Spinal cord (tissue), 10 donors: ENCODE measurements around the gene FXYD6. TPM values are rescaled to one million over a fixed set of nuclear protein-coding genes. Genes with fewer than 3 reads are reported as not detected.

Experiments used
- DNase-seq, 6 donors: peaks; one replicate each; pipeline versions ENCODE4 v3.0.0 to v3.0.0-alpha.2; 2013 to 2015; ENCODE audit warnings: low spot score in 6 of 6, low read depth in 4 of 6
- H3K27ac ChIP-seq: one replicate; pipeline ENCODE4 v1.5.1; 2013; ENCODE audit warnings: low read depth, low read length, control low read depth
- H3K27me3 ChIP-seq: one replicate; pipeline ENCODE4 v1.6.1; 2013; ENCODE audit warnings: low read length; ENCODE audit not compliant: control insufficient read depth, insufficient read depth
- H3K36me3 ChIP-seq: one replicate; pipeline ENCODE4 v1.6.1; 2013; ENCODE audit warnings: low read length; ENCODE audit not compliant: control insufficient read depth, insufficient read depth
- H3K4me1 ChIP-seq: one replicate; pipeline ENCODE4 v1.6.1; 2013; ENCODE audit warnings: low read length; ENCODE audit not compliant: control insufficient read depth, insufficient read depth
- H3K4me3 ChIP-seq: one replicate; pipeline ENCODE4 v1.5.1; 2013; ENCODE audit warnings: low read depth, low read length, control low read depth
- H3K9me3 ChIP-seq: one replicate; pipeline ENCODE4 v1.6.1; 2013; ENCODE audit warnings: low read length; ENCODE audit not compliant: control insufficient read depth, insufficient read depth
- WGBS: methylation state at CpG from one replicate; pipeline ENCODE4 v1.1.5; 2013; ENCODE audit warnings: missing lambda C conversion rate; ENCODE audit not compliant: insufficient coverage; 5-methylcytosine and 5-hydroxymethylcytosine counted together
- polyA plus RNA-seq, 2 donors: library from polyadenylated mRNA; unstranded; fragments of 120-200 nt; gene quantifications; one replicate each; pipeline ENCODE4 v1.2.1, GENCODE V29; 2013; ENCODE audit not compliant: insufficient read length in 2 of 2
- total RNA-seq, 2 donors: library from RNA; depleted of rRNA in 1 of 2; stranded (reverse); fragments of 120-200 nt in 1 of 2; fragments of >200 nt in 1 of 2; gene quantifications; one replicate each; pipeline versions ENCODE4 v1.2.3 to v1.2.4, GENCODE V29; 2013 to 2014
- donor health status: healthy.

The FXYD6 gene
- total and polyA plus RNA-seq, 4 donors, result 98.7 to 772 (median 490) TPM

- DNase-seq, result no peak
- Histone ChIP-seq H3K4me1 (peaks cover 66% of the 10 kb centered on the region), H3K27ac (no peak overlapping the region), H3K27me3 (no peaks in the 10 kb centered on the region), H3K9me3 (no peaks in the 10 kb centered on the region), H3K4me3 (no peak overlapping the region), H3K36me3 (no peaks in the 10 kb centered on the region)
- WGBS, result no CpG with 5 or more reads among the region's 1 CpG
These were observed 13.1 kb downstream of the FXYD6 start for GRCh38 chr11:117863383-117863782.

GRCh38 chr11:117862753-117863152 lies 13.7 kb downstream of the FXYD6 start:
- Histone ChIP-seq H3K9me3 (no peaks in the 10 kb centered on the region), H3K4me1 (peaks cover 64% of the 10 kb centered on the region), H3K36me3 (peaks cover 4% of the 10 kb centered on the region), H3K4me3 (no peak overlapping the region), H3K27me3 (no peaks in the 10 kb centered on the region), H3K27ac (peak overlapping the region; percentile 74)
- no peak for DNase-seq
- WGBS, result no CpG with 5 or more reads among the region's 1 CpG

GRCh38 chr11:117862019-117862725 lies 14.3 kb downstream of the FXYD6 start:
- Histone ChIP-seq H3K4me3 (no peak overlapping the region), H3K27me3 (no peaks in the 10 kb centered on the region), H3K9me3 (no peaks in the 10 kb centered on the region), H3K36me3 (peaks cover 4% of the 10 kb centered on the region), H3K4me1 (peaks cover 66% of the 10 kb centered on the region), H3K27ac (peak overlapping the region; percentile 74)
- 66% methylated on average over 11 of the region's 12 CpGs for WGBS
- DNase-seq, result no peak

GRCh38 chr11:117861151-117862018 lies 15.1 kb downstream of the FXYD6 start:
- Histone ChIP-seq H3K27ac (peak overlapping the region; percentile 74), H3K36me3 (peaks cover 7% of the 10 kb centered on the region), H3K4me1 (peaks cover 67% of the 10 kb centered on the region), H3K9me3 (no peaks in the 10 kb centered on the region), H3K4me3 (no peak overlapping the region), H3K27me3 (no peaks in the 10 kb centered on the region)
- 47% methylated on average over 8 of the region's 13 CpGs for WGBS
- peak in 2 of 6 donors; percentile 21 to 43 for DNase-seq

- Histone ChIP-seq H3K36me3 (peaks cover 11% of the 10 kb centered on the region), H3K4me3 (no peak overlapping the region), H3K27me3 (no peaks in the 10 kb centered on the region), H3K27ac (no peak overlapping the region), H3K9me3 (no peaks in the 10 kb centered on the region), H3K4me1 (peaks cover 69% of the 10 kb centered on the region)
- 100% methylated on average over 2 of the region's 6 CpGs for WGBS
- DNase-seq, result no peak
These were observed 16.3 kb downstream of the FXYD6 start for GRCh38 chr11:117860139-117860538.

GRCh38 chr11:117859488-117860112 lies 16.9 kb downstream of the FXYD6 start:
- 79% methylated on average over 4 of the region's 9 CpGs for WGBS
- H3K9me3 ChIP-seq, result no peaks in the 10 kb centered on the region
- peak overlapping the region; percentile 29 for H3K27ac ChIP-seq
- no peaks in the 10 kb centered on the region for H3K27me3 ChIP-seq
- no peak for DNase-seq
- H3K4me1 ChIP-seq, result peaks cover 68% of the 10 kb centered on the region
- peaks cover 11% of the 10 kb centered on the region for H3K36me3 ChIP-seq
- H3K4me3 ChIP-seq, result no peak overlapping the region

- no peaks in the 10 kb centered on the region for H3K27me3 ChIP-seq
- no peak for DNase-seq
- H3K4me1 ChIP-seq, result peaks cover 66% of the 10 kb centered on the region
- H3K27ac ChIP-seq, result peak overlapping the region; percentile 29
- no CpG with 5 or more reads among the region's 10 CpGs for WGBS
- H3K9me3 ChIP-seq, result no peaks in the 10 kb centered on the region
- no peak overlapping the region for H3K4me3 ChIP-seq
- peaks cover 11% of the 10 kb centered on the region for H3K36me3 ChIP-seq
These were observed 17.4 kb downstream of the FXYD6 start for GRCh38 chr11:117859061-117859460.

GRCh38 chr11:117857734-117858414 lies 18.6 kb downstream of the FXYD6 start:
- DNase-seq, result peak in 1 of 6 donors; percentile 53
- peaks cover 66% of the 10 kb centered on the region for H3K4me1 ChIP-seq
- 10% methylated on average over 8 of the region's 11 CpGs for WGBS
- H3K4me3 ChIP-seq, result no peak overlapping the region
- no peaks in the 10 kb centered on the region for H3K27me3 ChIP-seq
- peaks cover 4% of the 10 kb centered on the region for H3K9me3 ChIP-seq
- peak overlapping the region; percentile 52 for H3K27ac ChIP-seq
- peaks cover 16% of the 10 kb centered on the region for H3K36me3 ChIP-seq
